ENCODE measurements around the gene TXNL4A.

The TXNL4A gene

GRCh38 chr18:79947054-79947755 lies 41.2 kb downstream of the TXNL4A start:
- TF ChIP-seq ZFX (IDR thresholded peaks at IDR 0.05) (no peak), CTCF (conservative IDR thresholded peaks at IDR 0.05) (no peak)
- H3K27ac ChIP-seq = no peak overlapping the region

- TF ChIP-seq ZFX (IDR thresholded peaks at IDR 0.05) (no peak), CTCF (conservative IDR thresholded peaks at IDR 0.05) (no peak)
Observed at GRCh38 chr18:79945118-79946042, 43.0 kb downstream of the TXNL4A start.

GRCh38 chr18:79944746-79945117 lies 43.6 kb downstream of the TXNL4A start:
- no peak overlapping the region for H3K27ac ChIP-seq
- TF ChIP-seq ZFX (IDR thresholded peaks at IDR 0.05) (no peak), CTCF (conservative IDR thresholded peaks at IDR 0.05) (no peak)

More at GRCh38 chr18:79945118-79946042, 43.0 kb downstream of the TXNL4A start:
- H3K27ac ChIP-seq = no peak overlapping the region

GRCh38 chr18:79944126-79944731 lies 44.1 kb downstream of the TXNL4A start:
- H3K27ac ChIP-seq = no peak overlapping the region
- no peak for TF ChIP-seq CTCF (conservative IDR thresholded peaks at IDR 0.05)
- no peak for TF ChIP-seq ZFX (IDR thresholded peaks at IDR 0.05)

- no peak overlapping the region for H3K27ac ChIP-seq
- TF ChIP-seq ZFX (IDR thresholded peaks at IDR 0.05) (no peak), CTCF (conservative IDR thresholded peaks at IDR 0.05) (no peak)
Observed at GRCh38 chr18:79943608-79944125, 44.7 kb downstream of the TXNL4A start.

- no peak overlapping the region for H3K27ac ChIP-seq
- TF ChIP-seq ZFX (IDR thresholded peaks at IDR 0.05) (no peak), CTCF (conservative IDR thresholded peaks at IDR 0.05) (no peak)
Observed at GRCh38 chr18:79942786-79943607, 45.4 kb downstream of the TXNL4A start.
